HPDE6-E6E7 (cell line): ENCODE measurements around the gene SLC24A4.
"Not testable (repeated sequence)": the region's sequence is repeated elsewhere in the genome, so short reads cannot be mapped to it uniquely, and the experiment has no call there.

Source experiments
- DNase-seq: peaks from one replicate; pipeline ENCODE4 v3.0.0; 2011; ENCODE audit warnings: missing footprints; ENCODE audit errors: extremely low spot score

SLC24A4 gene

DNA sequence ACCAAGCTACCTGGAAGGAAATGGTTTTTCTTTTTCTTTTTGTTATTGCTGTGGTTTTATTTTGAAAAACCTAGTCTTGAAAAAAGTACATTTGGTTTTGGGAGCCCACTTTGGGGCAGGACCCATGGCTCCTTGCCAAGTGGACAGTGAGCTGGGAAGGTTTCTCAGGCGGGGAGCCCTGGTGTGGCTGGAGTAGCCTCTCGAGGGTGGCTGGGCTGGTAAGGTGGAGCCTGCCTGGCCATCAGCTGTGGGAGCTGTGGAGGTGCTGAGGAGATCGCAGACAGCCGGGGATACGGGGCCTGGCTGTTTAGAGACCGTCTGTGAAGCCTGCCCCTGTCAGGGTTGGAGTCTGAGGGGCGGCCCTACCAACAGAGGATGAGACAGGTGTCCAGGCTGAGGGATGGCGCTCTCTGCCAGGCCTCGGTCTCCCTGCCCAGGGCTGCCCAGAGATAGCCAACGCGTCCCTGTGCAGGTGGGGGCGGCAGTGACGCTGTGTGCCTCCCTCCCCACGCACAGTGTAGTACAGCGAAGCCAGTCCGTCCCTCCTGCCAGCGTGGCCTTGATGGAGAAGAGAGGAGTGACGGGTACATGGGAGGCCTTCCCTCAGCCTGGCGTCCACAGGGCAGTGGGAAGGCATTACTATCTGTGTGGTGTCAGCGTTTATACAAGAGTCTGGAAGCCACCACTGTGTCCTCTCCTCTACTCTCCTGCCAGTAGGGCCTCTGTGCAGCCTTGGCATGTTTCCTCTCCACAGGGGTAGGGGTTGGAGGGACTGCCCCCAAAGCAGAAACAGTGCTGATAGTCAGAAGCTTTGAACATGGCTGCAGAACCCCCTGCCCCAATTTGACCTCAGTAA, 196.5 kb downstream of the SLC24A4 start:
- no peak for DNase-seq

DNA sequence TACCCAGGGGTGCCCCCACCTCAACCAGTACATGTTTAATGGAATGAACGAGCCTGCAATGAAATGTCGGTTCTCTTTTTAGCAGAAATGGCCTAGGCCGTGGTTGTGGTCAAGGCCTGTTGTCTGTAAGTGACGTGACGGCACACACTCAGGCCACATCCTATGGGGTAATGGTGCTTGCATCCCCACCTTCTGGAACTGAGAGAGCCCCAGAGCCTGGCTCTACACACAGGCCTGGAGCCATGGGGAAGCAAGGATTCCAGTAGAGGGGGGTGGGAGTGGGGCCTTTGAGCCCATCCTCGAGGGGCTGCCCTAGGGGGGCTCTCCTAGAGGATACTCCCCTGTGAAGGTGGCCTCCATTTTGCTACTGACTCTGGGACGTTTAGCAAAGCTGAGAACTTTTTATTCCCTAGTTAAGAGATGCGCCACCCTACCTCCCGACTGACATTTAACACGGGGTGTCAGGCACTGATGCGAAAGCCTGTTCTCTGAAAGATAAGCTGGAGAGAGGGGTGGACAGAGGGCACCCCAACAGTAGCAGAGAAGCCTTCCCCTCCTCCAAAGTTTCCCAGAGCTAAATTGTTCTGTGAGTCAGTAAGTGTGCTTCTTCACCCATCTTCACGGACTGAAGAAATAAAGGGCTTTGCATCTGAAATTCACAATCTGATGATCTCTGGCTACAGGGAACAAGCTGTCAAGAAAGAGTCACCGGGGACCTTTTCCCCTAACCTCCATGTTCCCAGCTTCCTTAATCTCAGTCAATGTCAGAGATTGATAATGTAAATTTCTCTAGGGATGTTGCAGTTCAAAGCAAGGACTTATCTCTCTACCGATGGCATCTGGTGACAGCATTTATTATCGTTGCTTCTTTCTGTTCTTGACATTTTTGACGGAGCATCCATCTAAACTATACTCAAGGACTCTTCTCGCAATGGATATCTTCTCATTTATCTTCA, 197.4 kb downstream of the SLC24A4 start:
- no peak for DNase-seq

DNA sequence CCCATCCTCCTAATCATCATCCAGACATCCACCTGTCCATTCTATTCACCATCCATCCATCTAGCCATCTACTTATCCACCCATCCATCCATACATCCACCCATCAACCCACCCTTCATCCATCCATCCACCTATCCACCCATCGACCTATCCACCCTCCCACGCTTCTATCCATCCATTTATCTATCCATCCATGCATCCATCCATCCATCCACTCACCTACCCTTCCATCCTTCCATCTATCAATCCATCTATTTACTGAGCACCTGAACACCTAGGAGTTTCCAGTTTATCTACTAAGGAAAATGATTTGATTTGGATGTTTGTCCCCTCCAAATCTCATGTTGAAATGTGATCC, 198.1 kb downstream of the SLC24A4 start:
- no peak for DNase-seq

DNA sequence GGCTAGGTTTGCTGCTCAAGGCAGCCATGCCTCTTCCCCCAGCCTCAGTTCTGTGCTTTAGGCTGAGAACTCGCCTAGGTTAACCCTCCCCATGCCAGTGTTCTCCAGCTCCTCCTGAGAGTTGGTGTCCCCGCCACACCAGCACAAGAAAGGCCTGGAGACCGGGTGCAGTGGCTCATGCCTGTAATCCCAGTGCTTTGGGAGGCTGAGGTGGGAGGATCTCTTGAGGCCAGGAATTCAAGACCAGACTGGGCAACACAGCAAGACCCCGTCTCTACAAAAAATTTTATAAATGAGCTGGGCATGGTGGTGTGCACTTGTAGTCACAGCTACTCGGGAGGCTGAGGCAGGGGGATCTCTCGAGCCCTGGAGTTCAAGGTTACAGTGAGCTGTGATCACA, 200.8 kb downstream of the SLC24A4 start:
- DNase-seq: no peak

DNA sequence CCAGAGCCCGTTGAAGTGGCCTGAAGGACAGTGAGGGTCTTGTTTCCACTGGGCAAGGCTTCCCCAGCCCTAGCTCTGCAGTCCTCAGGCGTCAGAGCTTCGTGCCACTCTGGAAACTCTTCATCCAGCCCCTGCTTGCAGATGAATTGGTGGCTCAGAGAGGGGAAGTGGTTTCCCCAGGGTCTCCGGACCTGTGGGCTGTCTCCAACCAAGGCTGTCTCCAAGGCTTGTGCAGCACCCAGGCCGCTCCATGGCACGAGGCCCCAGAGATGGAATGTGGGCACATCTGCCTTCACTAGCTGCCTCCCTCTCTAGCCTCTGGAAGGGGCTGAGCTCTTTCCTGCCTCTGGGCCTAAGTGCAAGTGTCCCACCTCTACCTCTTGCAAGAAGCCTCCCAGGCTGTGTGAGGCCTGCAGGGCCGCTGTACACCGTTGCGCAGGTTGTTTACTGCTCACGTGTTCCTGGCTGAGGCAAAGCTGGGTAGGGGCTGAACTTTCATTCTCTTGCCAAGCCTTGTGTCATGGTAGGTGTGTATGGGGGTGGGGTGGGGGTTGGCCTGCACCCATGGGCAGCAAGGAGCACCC, 201.7 kb downstream of the SLC24A4 start:
- no peak for DNase-seq

DNA sequence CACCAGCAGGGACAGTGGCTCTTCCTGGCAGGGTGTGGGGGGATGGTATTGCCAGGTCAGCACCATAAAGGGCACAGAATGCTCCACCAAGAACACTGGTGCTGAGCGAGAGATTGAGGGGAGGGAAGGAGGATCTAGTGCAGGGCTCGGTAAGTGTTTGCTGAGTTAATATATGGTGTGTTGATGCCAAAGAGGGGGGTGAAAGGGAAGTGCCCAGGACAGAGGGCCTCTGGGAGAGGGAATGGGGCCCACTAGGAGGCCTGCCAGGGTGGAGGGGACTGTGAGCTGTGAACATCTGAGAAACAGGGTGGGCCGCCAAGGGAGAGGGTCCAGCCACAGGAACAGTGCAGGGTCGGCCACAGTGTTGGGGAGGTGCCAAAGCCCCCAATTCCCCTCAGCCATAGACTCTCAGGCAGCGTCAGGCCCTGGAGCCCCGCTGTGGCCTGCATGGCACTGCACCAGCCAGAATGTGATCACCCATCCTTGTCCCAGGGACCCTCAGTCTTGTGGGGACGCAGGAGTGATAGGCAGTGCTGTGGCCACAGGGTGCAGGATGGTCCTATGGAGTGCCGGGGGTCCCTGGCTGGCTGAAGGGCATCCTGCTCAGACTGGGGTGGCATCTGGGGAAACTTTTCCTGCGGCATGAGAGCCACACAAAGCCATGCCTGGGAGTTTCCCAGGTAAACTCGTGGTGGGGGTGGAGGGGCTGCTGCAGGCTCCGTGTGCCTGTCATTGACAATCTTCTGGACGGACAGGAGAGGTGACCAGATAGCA, 202.5 kb downstream of the SLC24A4 start:
- DNase-seq: no peak

DNA sequence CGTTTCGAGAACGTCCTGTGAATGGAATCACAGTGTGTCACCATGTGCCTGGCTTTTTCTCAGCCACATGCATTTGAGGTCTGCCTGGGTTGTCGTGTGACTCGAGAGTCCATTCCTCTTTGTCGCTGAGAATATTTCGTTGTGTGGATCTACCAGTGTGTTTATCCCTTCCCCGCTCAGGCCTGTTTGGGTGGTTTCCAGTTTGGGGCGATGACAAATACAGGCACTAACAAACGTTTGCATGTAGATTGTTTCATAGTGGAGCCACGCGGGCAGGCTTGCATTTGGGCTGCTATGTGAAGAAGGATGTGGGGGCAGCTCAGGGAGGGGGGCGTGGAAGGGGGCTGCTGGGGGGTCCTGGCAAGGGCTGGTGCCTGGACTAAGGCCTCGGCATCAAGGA, 204.8 kb downstream of the SLC24A4 start:
- DNase-seq: no peak

DNA sequence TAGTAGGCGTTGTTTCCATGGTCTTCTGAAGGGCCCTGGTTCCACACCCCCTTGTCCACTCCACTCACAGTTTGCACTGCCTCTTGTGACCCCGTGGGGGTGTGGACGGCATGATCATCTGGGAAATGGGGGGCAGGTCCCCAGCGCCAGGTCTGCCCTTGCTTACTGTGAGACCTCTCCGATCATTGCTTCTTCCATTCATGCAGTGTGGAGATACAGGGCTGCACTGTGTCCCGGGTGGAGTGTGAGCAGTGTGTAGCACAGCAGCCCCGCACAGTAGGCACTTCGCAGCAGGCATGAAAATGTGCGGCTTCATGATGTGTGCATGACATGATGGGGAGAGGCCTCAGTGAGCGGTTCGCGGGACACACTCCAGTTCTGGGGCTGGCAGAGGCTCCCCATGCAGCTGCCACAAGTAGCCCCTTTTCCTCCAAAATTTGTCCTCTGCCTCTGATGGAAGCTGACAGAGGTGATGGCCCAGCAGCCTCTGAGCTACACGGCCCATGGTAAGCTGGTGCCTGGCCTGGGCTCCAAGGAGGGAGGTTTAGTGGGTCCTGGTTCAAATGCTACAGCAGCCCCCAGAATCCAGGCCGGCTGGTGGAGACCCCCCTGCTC, 205.6 kb downstream of the SLC24A4 start:
- DNase-seq: no peak

DNA sequence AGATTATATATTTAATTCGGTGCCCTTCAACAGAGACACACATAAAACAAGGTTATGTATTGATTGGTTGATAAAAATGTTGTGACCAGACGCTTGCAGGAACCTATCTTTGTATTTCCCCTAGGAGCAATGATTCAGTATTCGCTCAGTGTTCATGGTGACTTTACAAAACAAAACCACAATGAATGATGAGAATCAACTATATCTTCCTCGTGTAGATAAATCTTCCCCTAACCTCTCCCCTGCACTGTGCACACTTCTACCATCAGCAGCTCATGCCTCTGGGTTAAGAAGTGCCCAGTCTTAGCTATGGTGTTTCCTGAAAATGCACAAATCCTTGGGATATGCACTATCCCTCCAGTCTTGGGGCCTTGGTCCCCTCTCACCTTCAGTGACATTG, 206.9 kb downstream of the SLC24A4 start:
- DNase-seq: no peak

DNA sequence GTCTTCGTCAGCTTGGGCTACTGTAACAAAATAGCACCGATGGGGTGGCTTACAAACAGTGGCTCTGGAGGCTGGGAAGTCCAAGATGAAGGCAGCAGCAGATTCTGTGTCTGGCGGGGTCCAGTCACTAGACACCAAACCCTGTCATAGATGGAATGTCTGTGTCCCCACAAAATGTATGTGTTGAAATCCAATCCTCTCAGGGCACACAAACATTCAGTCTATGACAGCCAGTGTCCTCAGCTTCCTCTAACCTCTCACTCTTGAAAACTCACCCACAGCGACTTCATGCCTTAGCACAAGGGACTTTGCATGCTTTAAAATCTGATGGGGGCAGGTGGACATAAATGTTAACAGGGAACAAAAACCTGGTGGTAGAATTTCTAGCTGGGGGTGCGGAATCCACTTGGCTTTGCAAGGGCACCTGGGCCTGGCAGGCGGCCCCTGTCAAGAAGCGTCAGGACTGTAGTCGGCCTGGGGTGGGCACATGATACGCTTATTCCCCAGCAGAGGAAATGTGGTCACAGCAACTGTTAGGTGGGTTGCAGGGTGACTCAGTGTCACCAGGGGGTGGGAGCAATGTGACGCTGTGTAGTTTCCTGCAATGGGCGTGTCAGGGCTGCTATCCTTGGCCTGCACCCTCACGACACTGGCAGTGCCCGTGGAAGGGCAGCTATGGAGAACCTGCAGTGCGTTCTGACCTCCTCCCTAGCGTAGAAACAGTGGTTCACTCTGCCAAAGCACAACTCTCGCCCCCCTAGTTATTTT, 208.3 kb downstream of the SLC24A4 start:
- DNase-seq: no peak

DNA sequence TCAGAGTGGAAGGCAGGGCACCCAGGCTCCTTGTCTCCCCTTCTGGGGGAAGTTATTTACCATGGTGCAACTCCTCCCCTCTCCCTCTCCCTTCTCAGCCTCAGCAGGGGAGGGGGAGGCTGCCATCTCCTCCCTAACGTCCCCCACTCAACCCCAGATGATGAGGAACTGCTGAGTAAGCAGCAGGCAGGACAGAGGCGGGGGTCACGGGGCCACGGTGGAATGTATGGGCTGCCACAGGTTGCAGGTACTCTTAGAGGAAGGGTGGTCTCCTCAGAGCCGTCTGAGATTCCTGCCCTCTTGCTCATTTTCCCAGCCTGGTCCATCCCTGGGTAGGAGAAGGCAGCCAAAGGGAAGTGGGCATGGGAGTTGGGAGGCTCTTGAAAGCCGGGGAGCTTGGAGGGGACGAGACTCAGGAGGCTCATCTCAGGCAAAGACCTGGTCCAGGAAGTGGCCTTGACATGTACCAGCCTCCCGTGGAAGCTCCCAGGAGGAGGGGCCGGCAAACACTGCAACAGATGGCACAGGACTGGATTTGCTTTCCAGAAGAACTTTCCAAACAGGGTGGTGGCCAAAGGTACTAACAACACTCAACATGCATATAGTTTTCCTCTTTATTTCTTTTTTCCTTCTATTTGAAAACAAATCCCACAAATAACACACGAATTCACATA, 209.7 kb downstream of the SLC24A4 start:
- no peak for DNase-seq

DNA sequence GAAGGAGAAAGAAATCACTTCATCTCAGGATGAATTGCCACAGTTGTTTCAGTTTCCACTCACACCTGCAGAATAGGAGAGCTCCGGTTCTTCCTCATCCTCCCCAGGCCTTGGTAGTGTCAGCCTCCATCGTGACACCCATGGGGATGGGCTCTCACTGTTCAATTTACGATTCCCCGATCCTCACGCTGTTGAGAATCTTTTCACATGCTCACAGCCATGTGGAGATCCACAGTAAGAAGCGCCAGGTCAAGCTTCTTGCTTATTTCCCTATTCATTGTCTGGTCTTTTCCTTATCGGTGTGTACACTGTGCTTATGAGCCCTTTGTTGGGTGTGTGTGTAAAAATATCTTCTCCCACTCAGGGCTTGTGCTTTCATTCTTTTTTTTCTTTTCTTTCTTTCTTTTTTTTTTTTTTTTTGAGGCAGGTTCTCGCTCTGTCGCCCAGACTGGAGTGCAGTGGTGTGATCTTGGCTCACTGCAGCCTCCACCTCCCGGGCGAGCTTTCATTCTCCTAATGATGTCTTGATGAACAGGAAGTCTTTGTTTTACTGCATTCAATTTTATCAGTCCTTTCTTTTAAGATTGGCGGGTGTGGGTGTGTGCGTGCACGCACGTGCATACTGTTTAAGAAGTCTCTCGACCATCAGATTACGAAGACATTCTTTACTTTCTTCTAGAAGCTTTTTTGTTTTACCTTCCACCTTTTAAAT, 212.1 kb downstream of the SLC24A4 start:
- DNase-seq: no peak

DNA sequence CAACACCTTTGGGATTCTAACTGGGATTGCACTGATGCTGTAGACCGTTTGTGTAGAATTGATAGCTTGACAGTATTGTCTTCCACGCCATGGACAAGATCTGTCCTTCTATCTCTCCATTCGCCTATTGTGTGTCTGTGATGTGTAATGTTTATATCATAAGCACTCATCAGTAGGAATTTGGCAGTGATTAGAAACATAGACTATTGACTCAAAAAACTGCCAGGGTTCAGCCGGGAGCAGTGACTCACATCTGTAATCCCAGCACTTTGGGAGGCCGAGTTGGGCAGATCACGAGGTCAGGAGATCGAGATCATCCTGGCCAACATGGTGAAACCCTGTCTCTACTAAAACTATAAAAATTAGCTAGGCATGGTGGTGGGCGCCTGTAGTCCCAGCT, 213.3 kb downstream of the SLC24A4 start:
- not testable (repeated sequence) for DNase-seq

DNA sequence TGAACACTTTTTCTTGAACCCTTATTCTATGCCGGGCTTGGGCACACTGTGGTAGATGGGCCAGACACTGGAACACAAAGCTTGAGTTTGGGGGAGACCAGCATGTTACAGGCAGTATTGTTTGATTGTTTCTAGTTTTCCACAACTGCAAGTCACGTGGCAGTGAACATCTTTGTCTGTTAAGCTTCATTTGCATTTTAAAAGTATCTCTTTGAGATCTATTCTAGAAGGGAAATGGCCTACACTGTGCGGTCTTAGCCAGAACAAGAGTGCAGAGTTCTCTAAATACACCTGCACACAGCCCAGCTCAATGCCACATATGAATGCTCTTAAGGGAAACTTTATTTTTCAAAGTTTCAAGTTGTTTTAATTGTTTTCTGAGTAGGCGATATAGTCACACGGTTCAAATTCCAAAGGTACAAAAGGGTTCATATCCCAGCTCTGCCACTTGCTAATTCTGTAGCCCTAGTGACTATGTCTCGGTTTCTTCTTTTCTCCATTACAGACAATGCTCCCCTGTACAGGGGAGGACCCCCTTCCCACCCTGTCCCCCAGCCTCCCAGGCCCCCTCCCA, 215.5 kb downstream of the SLC24A4 start:
- no peak for DNase-seq

DNA sequence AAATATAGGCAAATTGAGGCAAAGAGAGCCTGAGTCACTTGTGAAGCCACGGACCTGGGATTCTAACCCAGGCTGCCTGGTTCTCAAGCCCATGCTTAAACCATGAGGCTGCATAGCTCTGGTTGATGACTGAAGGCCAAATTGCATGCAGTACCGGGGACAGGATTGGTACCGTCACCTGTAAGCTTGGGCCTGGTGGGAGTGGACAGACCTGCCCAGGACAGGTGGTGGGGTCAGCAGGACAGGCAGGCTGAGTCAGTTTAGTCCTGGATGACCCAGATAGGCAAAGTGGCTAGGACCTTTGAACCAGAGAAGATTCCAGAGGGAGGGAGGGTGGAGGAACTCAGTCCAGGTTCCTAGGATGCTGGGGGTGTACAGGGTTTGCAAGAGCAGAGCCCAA, 216.5 kb downstream of the SLC24A4 start:
- DNase-seq: no peak

DNA sequence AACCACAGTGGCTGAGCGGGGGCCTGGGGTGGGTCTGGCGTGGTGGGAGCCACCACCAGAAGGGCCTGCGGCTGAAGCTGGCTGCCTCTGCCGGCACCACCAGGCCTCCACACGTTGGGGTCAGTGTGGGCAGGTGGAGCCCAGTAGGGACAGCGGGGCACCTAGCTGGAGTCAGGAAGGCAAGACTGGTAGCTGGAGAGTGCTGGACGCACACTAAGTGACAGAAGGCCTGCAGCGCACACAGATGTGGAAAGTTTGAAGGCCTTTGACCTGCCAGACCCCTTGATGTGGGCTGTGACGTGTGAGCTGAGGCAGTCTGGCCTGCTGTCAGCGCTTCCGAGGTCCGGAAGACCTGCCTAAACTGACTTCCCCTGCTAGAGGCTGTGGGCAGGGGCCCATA, 216.9 kb downstream of the SLC24A4 start:
- no peak for DNase-seq

DNA sequence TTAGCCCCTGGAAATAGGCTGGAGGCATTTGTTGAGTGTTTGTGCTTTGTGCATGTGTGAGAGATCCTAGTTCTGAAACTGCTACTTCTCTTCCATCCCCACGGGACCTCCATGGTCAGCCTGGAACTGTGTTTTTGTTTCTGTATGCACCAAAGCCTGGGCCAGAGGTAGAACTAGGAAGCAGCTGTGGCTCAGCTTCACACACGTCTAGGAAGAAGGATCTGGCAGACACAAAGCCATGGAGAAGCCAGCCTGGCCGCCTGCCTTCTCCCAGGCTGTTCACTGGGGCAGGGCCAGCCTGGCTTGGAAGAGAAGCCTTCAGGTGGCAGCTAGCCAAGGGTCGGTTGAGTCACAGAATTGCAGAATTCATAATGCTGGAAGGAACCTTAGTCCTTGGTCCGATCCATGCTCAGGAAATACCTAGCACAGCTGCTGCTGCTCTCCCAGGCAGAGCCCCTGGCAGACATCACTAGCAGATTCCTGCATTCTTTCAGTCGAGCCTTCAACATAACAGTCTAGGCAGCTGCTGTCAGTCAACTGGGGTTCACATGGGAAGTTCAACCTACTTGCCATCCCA, 217.6 kb downstream of the SLC24A4 start:
- peak; percentile 86 for DNase-seq

DNA sequence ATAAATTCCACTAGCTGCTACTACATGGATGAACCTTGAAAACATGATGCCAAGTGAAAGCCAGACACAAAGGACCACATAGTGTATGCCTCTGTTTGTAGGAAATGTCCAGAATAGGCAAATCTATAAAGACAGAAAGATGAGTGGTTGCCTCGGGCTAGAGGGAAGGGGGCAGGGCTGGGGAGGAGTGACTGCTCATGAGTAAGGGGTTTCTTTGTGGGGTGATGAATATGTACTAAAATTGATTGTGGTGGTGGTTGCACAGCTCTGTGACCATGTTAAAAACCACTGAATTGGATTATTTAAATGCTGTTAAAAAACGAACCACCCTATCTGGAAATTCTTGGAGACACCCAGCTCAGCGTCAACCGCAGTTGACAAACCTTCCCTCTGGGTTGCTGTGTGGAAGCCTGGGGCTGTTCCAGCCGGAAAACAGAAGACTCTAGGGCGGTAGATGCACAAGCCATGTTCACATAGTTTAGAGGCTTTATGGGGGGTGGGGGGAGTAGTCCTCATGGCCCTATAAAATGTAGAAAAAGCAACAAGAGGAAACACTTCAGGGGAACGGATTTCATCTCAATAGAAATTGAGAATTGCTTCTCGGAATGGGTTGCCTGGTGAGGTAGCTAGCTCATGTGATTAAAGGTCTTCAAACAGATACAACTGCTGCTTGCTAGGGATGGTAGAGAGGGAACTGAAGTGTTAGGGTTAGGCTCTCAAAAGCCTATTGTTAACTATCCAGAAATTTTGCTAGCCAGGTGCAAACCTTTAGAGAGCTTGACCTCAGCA, 220.0 kb downstream of the SLC24A4 start:
- no peak for DNase-seq
